H1 (cell line): ENCODE measurements around the gene OPN1MW3. TPM values are rescaled to one million over a fixed set of nuclear protein-coding genes. Genes with fewer than 3 reads are reported as not detected.

Experiments used
- CTCF ChIA-PET: fragments of 300-600 bp; sonication (Branson Sonifier 250); formaldehyde crosslinking; loops from one replicate; lab custom pipeline; 2021; ENCODE audit not compliant: partially characterized antibody; lab: Charles Lee
- POLR2A ChIA-PET: fragments of 300-600 bp; sonication (Branson Sonifier 250); formaldehyde crosslinking; loops from one replicate; lab custom pipeline; 2021; ENCODE audit warnings: inconsistent platforms; ENCODE audit not compliant: partially characterized antibody; lab: Charles Lee
- DNase-seq, 2 experiments: peaks; one replicate each; pipeline versions ENCODE4 v3.0.0 to v3.0.0-alpha.2; 2010 to 2022; ENCODE audit warnings: low spot score in 2 of 2, low read depth in 1 of 2, mixed read lengths in 1 of 2
- FAIRE-seq: peaks from 2 replicates; lab custom pipeline; 2011; peaks lifted over from hg19 to GRCh38; lab: Jason Lieb, UNC
- H2AFZ ChIP-seq: 2 replicates; pipeline ENCODE4 v1.8.1; 2012; ENCODE audit warnings: low read length, inconsistent platforms
- H2AK5ac ChIP-seq: 2 replicates; pipeline ENCODE4 v1.6.1; 2013; ENCODE audit warnings: low read depth, low read length
- H2BK120ac ChIP-seq: replicated peaks from 2 replicates; pipeline ENCODE3; 2013; ENCODE audit warnings: low read depth, low read length, inconsistent platforms
- H2BK12ac ChIP-seq: 2 replicates; pipeline ENCODE4 v1.6.1; 2013; ENCODE audit warnings: low read depth, low read length
- H2BK15ac ChIP-seq: 2 replicates; pipeline ENCODE4 v1.6.1; 2013; ENCODE audit warnings: low read length
- H2BK20ac ChIP-seq: 2 replicates; pipeline ENCODE4 v1.6.1; 2013; ENCODE audit warnings: low read length
- H2BK5ac ChIP-seq: 2 replicates; pipeline ENCODE4 v1.6.1; 2013; ENCODE audit warnings: low read depth, low read length
- H3K14ac ChIP-seq: 2 replicates; pipeline ENCODE4 v1.6.1; 2013; ENCODE audit warnings: inconsistent platforms; ENCODE audit not compliant: insufficient read length
- H3K18ac ChIP-seq: 2 replicates; pipeline ENCODE4 v1.6.1; 2013; ENCODE audit warnings: low read length; ENCODE audit errors: extremely low read depth
- H3K23ac ChIP-seq: 2 replicates; pipeline ENCODE4 v1.6.1; 2013; ENCODE audit warnings: inconsistent platforms; ENCODE audit not compliant: insufficient read length
- H3K23me2 ChIP-seq: 2 replicates; pipeline ENCODE4 v1.6.1; 2013; ENCODE audit warnings: low read depth, low read length
- H3K27ac ChIP-seq: 2 replicates; pipeline ENCODE4 v1.6.1; 2011; ENCODE audit warnings: low read depth, low read length, inconsistent platforms
- H3K27me3 ChIP-seq, 4 experiments: replicated peaks in 1 of 4; 1 replicate in 1 of 4; 2 replicates in 3 of 4; pipeline versions ENCODE4 v1.6.1 to v1.8.1; 2011 to 2013; ENCODE audit warnings: low read length in 3 of 4, mild to moderate bottlenecking in 3 of 4, inconsistent platforms in 2 of 4, mixed read lengths in 2 of 4, moderate library complexity in 1 of 4; ENCODE audit not compliant: control insufficient read depth in 3 of 4, insufficient read depth in 3 of 4; ENCODE audit errors: extremely low read depth in 1 of 4
- H3K36me3 ChIP-seq, 4 experiments: 2 replicates each; pipeline versions ENCODE4 v1.6.1 to v1.8.1; 2011 to 2013; ENCODE audit warnings: mild to moderate bottlenecking in 4 of 4, low read length in 3 of 4, moderate library complexity in 2 of 4, control low read depth in 1 of 4, inconsistent platforms in 1 of 4; ENCODE audit not compliant: insufficient read depth in 4 of 4, control insufficient read depth in 2 of 4
- H3K4ac ChIP-seq: replicated peaks from 2 replicates; pipeline ENCODE3; 2013; ENCODE audit warnings: low read length, low read depth, mixed read lengths, inconsistent platforms; ENCODE audit not compliant: insufficient read length
- H3K4me1 ChIP-seq, 4 experiments: replicated peaks in 1 of 4; 1 replicate in 1 of 4; 2 replicates in 3 of 4; pipeline versions ENCODE4 v1.6.1 to v1.8.1; 2011 to 2013; ENCODE audit warnings: low read length in 3 of 4, inconsistent platforms in 2 of 4, mixed read lengths in 1 of 4; ENCODE audit not compliant: insufficient read depth in 4 of 4, control insufficient read depth in 3 of 4
- H3K4me2 ChIP-seq, 2 experiments: 2 replicates each; pipeline versions ENCODE4 v1.6.1 to v1.8.1; 2011 to 2013; ENCODE audit warnings: low read depth in 2 of 2, low read length in 2 of 2, control low read depth in 1 of 2, inconsistent platforms in 1 of 2, mild to moderate bottlenecking in 1 of 2; ENCODE audit not compliant: insufficient read depth in 1 of 2
- H3K4me3 ChIP-seq, 4 experiments: fragments of 200-600, 300-600 bp in 1 of 4; sonication (generic), shearing (Covaris generic), sonication (Bioruptor Twin) in 1 of 4; 2 replicates each; pipeline versions ENCODE4 v1.5.1 to v1.8.1; 2011 to 2016; ENCODE audit warnings: low read length in 4 of 4, low read depth in 3 of 4, control low read depth in 2 of 4, inconsistent platforms in 2 of 4, mild to moderate bottlenecking in 2 of 4, mixed read lengths in 1 of 4, moderate library complexity in 1 of 4; ENCODE audit not compliant: insufficient read depth in 2 of 4; ENCODE audit errors: extremely low read depth in 1 of 4
- H3K56ac ChIP-seq: replicated peaks from 2 replicates; pipeline ENCODE3; 2013; ENCODE audit warnings: low read depth, mild to moderate bottlenecking, mixed read lengths, low read length, inconsistent platforms; ENCODE audit not compliant: insufficient read length
- H3K79me1 ChIP-seq: 2 replicates; pipeline ENCODE4 v1.6.1; 2013; ENCODE audit warnings: low read depth, low read length, control low read depth
- H3K79me2 ChIP-seq, 2 experiments: 2 replicates each; pipeline versions ENCODE4 v1.6.1 to v1.8.1; 2012 to 2013; ENCODE audit warnings: low read length in 2 of 2, mild to moderate bottlenecking in 2 of 2, inconsistent platforms in 1 of 2; ENCODE audit not compliant: insufficient read depth in 2 of 2, control insufficient read depth in 1 of 2
- H3K9ac ChIP-seq, 4 experiments: replicated peaks in 1 of 4; 1 replicate in 1 of 4; 2 replicates in 3 of 4; pipeline versions ENCODE4 v1.6.1 to v1.8.1; 2011 to 2013; ENCODE audit warnings: low read depth in 3 of 4, low read length in 3 of 4, control low read depth in 2 of 4, mild to moderate bottlenecking in 2 of 4, moderate library complexity in 2 of 4, inconsistent platforms in 1 of 4; ENCODE audit errors: extremely low read depth in 1 of 4
- H3K9me3 ChIP-seq, 2 experiments: 2 replicates each; pipeline versions ENCODE4 v1.6.1 to v1.8.1; 2012 to 2013; ENCODE audit warnings: mild to moderate bottlenecking in 2 of 2, moderate library complexity in 2 of 2, control low read depth in 1 of 2, inconsistent platforms in 1 of 2, low read depth in 1 of 2, low read length in 1 of 2, mixed read lengths in 1 of 2; ENCODE audit not compliant: insufficient read depth in 2 of 2
- H4K20me1 ChIP-seq, 2 experiments: replicated peaks in 1 of 2; 2 replicates each; pipeline versions ENCODE3 to v1.8.1; 2011 to 2013; ENCODE audit warnings: inconsistent platforms in 2 of 2, low read length in 2 of 2, mild to moderate bottlenecking in 1 of 2; ENCODE audit not compliant: insufficient read depth in 2 of 2, control insufficient read depth in 1 of 2
- H4K5ac ChIP-seq: 2 replicates; pipeline ENCODE4 v1.6.1; 2013; ENCODE audit warnings: low read length, low read depth, mixed read lengths, inconsistent platforms; ENCODE audit not compliant: insufficient read length
- H4K8ac ChIP-seq: 2 replicates; pipeline ENCODE4 v1.8.0; 2013; ENCODE audit warnings: mild to moderate bottlenecking, moderate library complexity, low read length, inconsistent platforms; ENCODE audit not compliant: insufficient read depth; ENCODE audit errors: extremely low read depth
- H4K91ac ChIP-seq: replicated peaks from 2 replicates; pipeline ENCODE3; 2013; ENCODE audit warnings: low read length, mixed read lengths, inconsistent platforms; ENCODE audit not compliant: insufficient read length
- BRCA1 ChIP-seq: IDR thresholded peaks from 2 replicates; pipeline ENCODE4 v1.6.1; 2012; ENCODE audit warnings: low read depth, low read length, improper control_type of control experiment
- CBX5 ChIP-seq: fragments of 300-800, 300-1000 bp; sonication (generic); IDR thresholded peaks from 2 replicates; pipeline ENCODE4 v1.7.1; 2016; ENCODE audit warnings: antibody characterized with exemption, low read length, low read depth
- FOSL1 ChIP-seq: IDR thresholded peaks from 2 replicates; pipeline ENCODE4 v1.6.1; 2011; ENCODE audit warnings: mild to moderate bottlenecking, low read depth, low read length, moderate library complexity; ENCODE audit not compliant: insufficient read depth
- HDAC6 ChIP-seq: IDR thresholded peaks from one replicate; pipeline ENCODE4 v1.7.1; 2012; ENCODE audit warnings: low read depth, mild to moderate bottlenecking, inconsistent platforms, low read length, moderate library complexity
- MAFK ChIP-seq: IDR thresholded peaks from 2 replicates; pipeline ENCODE4 v1.6.1; 2012; ENCODE audit warnings: low read depth, mild to moderate bottlenecking, improper control_type of control experiment, low read length
- POLR2AphosphoS5 ChIP-seq: IDR thresholded peaks from 2 replicates; pipeline ENCODE4 v1.6.1; 2011; ENCODE audit warnings: low read depth, low read length
- RXRA ChIP-seq: IDR thresholded peaks from 2 replicates; pipeline ENCODE4 v1.6.1; 2011; ENCODE audit warnings: low read depth, mild to moderate bottlenecking, low read length, moderate library complexity; ENCODE audit not compliant: insufficient read depth
- SRF ChIP-seq: IDR thresholded peaks from 2 replicates; pipeline ENCODE4 v1.6.1; 2011; ENCODE audit warnings: mild to moderate bottlenecking, low read depth, low read length, moderate library complexity
- SUZ12 ChIP-seq: fragments of 200-600 bp; sonication (generic); IDR thresholded peaks from 2 replicates; pipeline ENCODE4 v1.6.1; 2012; ENCODE audit warnings: mild to moderate bottlenecking, inconsistent platforms, low read length, moderate library complexity, mixed read lengths
- TAF1 ChIP-seq: IDR thresholded peaks from 2 replicates; pipeline ENCODE4 v1.6.1; 2011; ENCODE audit warnings: mild to moderate bottlenecking, low read depth, low read length
- TAF7 ChIP-seq: optimal IDR thresholded peaks from 2 replicates; pipeline ENCODE3; 2011; ENCODE audit warnings: low read depth, mild to moderate bottlenecking, inconsistent platforms, low read length, moderate library complexity, borderline replicate concordance
- WGBS, 2 experiments: shearing (Covaris generic) in 1 of 2; methylation state at CpG; one replicate each; pipeline versions ENCODE4 v1.1.6 to v1.1.7; 2013 to 2015; ENCODE audit warnings: low lambda C conversion rate in 2 of 2, mixed read lengths in 2 of 2, inconsistent platforms in 1 of 2, low coverage in 1 of 2, missing lambda C conversion rate in 1 of 2; ENCODE audit not compliant: insufficient replicate concordance in 2 of 2, insufficient coverage in 1 of 2, insufficient read length in 1 of 2; ENCODE audit errors: extremely low coverage in 1 of 2, missing lambda C conversion rate in 1 of 2; 5-methylcytosine and 5-hydroxymethylcytosine counted together
- polyA plus RNA-seq, 7 experiments: library from polyadenylated mRNA; depleted of rRNA in 3 of 7; stranded (reverse) in 5 of 7; unstranded in 2 of 7; fragments of >200 nt in 5 of 7; fragments of 200-250 nt in 2 of 7; gene quantifications; 1 replicate in 5 of 7; 2 replicates in 1 of 7; 4 replicates in 1 of 7; pipeline versions ENCODE4 v1.2.1 to v1.2.3, GENCODE V29; 2011 to 2013; ENCODE audit warnings: missing spikeins in 2 of 7, mixed read lengths in 2 of 7
- total RNA-seq: library from RNA; stranded (reverse); fragmentation: NEBNext Ultra II Directional; extraction: Animal tissue kit (Norgen Biotek cat#: 25700); gene quantifications from 2 replicates; pipeline ENCODE4 v1.2.1, GENCODE V29; 2021

The OPN1MW3 gene
- total and polyA plus RNA-seq, 2 of the 8 experiments (the other 6 are each of a cell fraction or from before 2014, with no cell fraction given) = not detected

- no peak overlapping the region for H2BK12ac ChIP-seq
- no peak overlapping the region for H4K8ac ChIP-seq
- H4K5ac ChIP-seq = no peak overlapping the region
- no peaks in the 10 kb centered on the region for H4K20me1 ChIP-seq
- H3K27me3 ChIP-seq = no peaks in the 10 kb centered on the region
- TF ChIP-seq RXRA (no peak), SUZ12 (no peak), MAFK (no peak), CBX5 (no peak), HDAC6 (no peak), POLR2AphosphoS5 (no peak), SRF (no peak), FOSL1 (no peak), BRCA1 (no peak), TAF1 (no peak), TAF7 (no peak)
- no peaks in the 10 kb centered on the region for H3K79me1 ChIP-seq
- no peak overlapping the region for H3K4ac ChIP-seq
- no peak overlapping the region for H2AFZ ChIP-seq
- H3K4me2 ChIP-seq = no peak overlapping the region
- H3K9ac ChIP-seq = no peak overlapping the region
- no peaks in the 10 kb centered on the region for H3K36me3 ChIP-seq
- no peak overlapping the region for H2BK15ac ChIP-seq
- H3K23me2 ChIP-seq = no peaks in the 10 kb centered on the region
- no peak overlapping the region for H3K4me3 ChIP-seq
- 94% methylated on average over 8 of the region's 8 CpGs; no CpG with 5 or more reads in 1 of the 2 experiments for WGBS, 2 experiments
- no peak overlapping the region for H3K23ac ChIP-seq
- no peak for FAIRE-seq
- H3K14ac ChIP-seq = no peak overlapping the region
- CTCF ChIA-PET = no interaction called here
- H3K18ac ChIP-seq = no peak overlapping the region
- H2BK120ac ChIP-seq = no peak overlapping the region
- H3K9me3 ChIP-seq = no peaks in the 10 kb centered on the region
- no peak overlapping the region for H4K91ac ChIP-seq
- no peak overlapping the region for H3K27ac ChIP-seq
- H3K79me2 ChIP-seq = no peaks in the 10 kb centered on the region
- no peak for DNase-seq
- no peak overlapping the region for H2AK5ac ChIP-seq
- H2BK20ac ChIP-seq = no peak overlapping the region
- peaks cover 0 to 3% (median 0%) of the 10 kb centered on the region in 4 experiments; a peak in 1 of 7 replicates for H3K4me1 ChIP-seq
- H3K56ac ChIP-seq = no peak overlapping the region
- POLR2A ChIA-PET = no interaction called here
- H2BK5ac ChIP-seq = no peak overlapping the region
Observed at GRCh38 chrX:154300816-154301215, 43.4 kb downstream of the OPN1MW3 start.
